HepG2 (cell line): ENCODE measurements around the gene TPCN2. TPM values are rescaled to one million over a fixed set of nuclear protein-coding genes. Genes with fewer than 3 reads are reported as not detected.

Experiments
- ATAC-seq: fragments of 200-7000 bp; cut with Tn5 transposase; 3 replicates; pipeline ENCODE4 v1.9.1; 2020; ENCODE audit warnings: mild to moderate bottlenecking, moderate library complexity
- BruUV-seq: library from RNA; stranded (reverse); fragments of 400-500 nt; replicated peaks from 2 replicates; lab custom pipeline; 2021; lab: Mats Ljungman, UMichigan
- CTCF ChIA-PET: fragments of 300-600 bp; formaldehyde crosslinking; extraction: SDS; loops from one replicate; lab custom pipeline; 2021; ENCODE audit warnings: low total read pairs, inconsistent platforms, low intra/inter-chr PET ratio; lab: Yijun Ruan, JAX
- POLR2A ChIA-PET: fragments of 350-600 bp; sonication (Branson Sonifier 250); formaldehyde crosslinking; loops from one replicate; lab custom pipeline; 2020; ENCODE audit warnings: antibody characterized with exemption, inconsistent platforms; lab: Yijun Ruan, JAX
- DNase-seq: peaks from one replicate; pipeline ENCODE4 v3.0.0-alpha.2; 2015; ENCODE audit warnings: low spot score
- FAIRE-seq: peaks from 3 replicates; lab custom pipeline; 2011; peaks lifted over from hg19 to GRCh38; lab: Jason Lieb, UNC
- H2AFZ ChIP-seq: one replicate; pipeline ENCODE4 v1.6.1; 2011; ENCODE audit warnings: low read length, inconsistent platforms
- H3K27ac ChIP-seq: fragments of 300-600 bp; 3 replicates; pipeline ENCODE4 v1.8.0; 2011; ENCODE audit warnings: mixed run types, mild to moderate bottlenecking, mixed read lengths, low read length, inconsistent platforms; ENCODE audit not compliant: insufficient read depth; ENCODE audit errors: extremely low read length
- H3K27me3 ChIP-seq, 2 experiments: fragments of 200-600 bp in 1 of 2; 2 replicates in 1 of 2; 3 replicates in 1 of 2; pipeline versions ENCODE4 v1.6.0 to v1.8.0; 2011; ENCODE audit warnings: low read length in 2 of 2, mild to moderate bottlenecking in 2 of 2, moderate library complexity in 2 of 2, inconsistent platforms in 1 of 2; ENCODE audit not compliant: insufficient read depth in 2 of 2, control insufficient read depth in 1 of 2
- H3K36me3 ChIP-seq, 2 experiments: fragments of 200-600 bp in 1 of 2; replicated peaks in 1 of 2; 2 replicates in 1 of 2; 3 replicates in 1 of 2; pipeline versions ENCODE4 v1.5.1 to v1.8.0; 2011; ENCODE audit warnings: low read length in 2 of 2, inconsistent platforms in 1 of 2; ENCODE audit not compliant: insufficient read depth in 2 of 2, control insufficient read depth in 1 of 2
- H3K4me1 ChIP-seq: 2 replicates; pipeline ENCODE4 v1.5.1; 2012; ENCODE audit warnings: low read length, inconsistent platforms; ENCODE audit not compliant: insufficient read depth
- H3K4me2 ChIP-seq: 2 replicates; pipeline ENCODE4 v1.6.0; 2011; ENCODE audit warnings: low read depth, low read length, inconsistent platforms
- H3K4me3 ChIP-seq, 3 experiments: fragments of 200-600 bp in 1 of 3; sonication (generic), shearing (Covaris generic) in 1 of 3; replicated peaks in 1 of 3; 2 replicates each; pipeline ENCODE4 v1.5.1; 2011 to 2016; ENCODE audit warnings: low read length in 3 of 3, inconsistent platforms in 2 of 3, low read depth in 2 of 3, mild to moderate bottlenecking in 2 of 3, control low read depth in 1 of 3, mixed read lengths in 1 of 3; ENCODE audit not compliant: insufficient read depth in 1 of 3
- H3K79me2 ChIP-seq: one replicate; pipeline ENCODE4 v1.6.1; 2011; ENCODE audit warnings: low read length, inconsistent platforms; ENCODE audit not compliant: insufficient read depth
- H3K9ac ChIP-seq: 2 replicates; pipeline ENCODE4 v1.6.0; 2011; ENCODE audit warnings: mild to moderate bottlenecking, low read depth, low read length, inconsistent platforms; ENCODE audit not compliant: insufficient read depth
- H3K9me3 ChIP-seq: 2 replicates; pipeline ENCODE4 v1.5.1; 2012; ENCODE audit warnings: mild to moderate bottlenecking, low read length
- H4K20me1 ChIP-seq: 2 replicates; pipeline ENCODE4 v1.6.0; 2011; ENCODE audit warnings: inconsistent platforms, mild to moderate bottlenecking, low read length, moderate library complexity; ENCODE audit not compliant: insufficient read depth
- FOXC1 ChIP-seq: sonication (generic); formaldehyde crosslinking; IDR thresholded peaks from 2 replicates; pipeline ENCODE4 v1.8.0; 2022; ENCODE audit warnings: mild to moderate bottlenecking, missing genetic modification reagents, borderline replicate concordance
- HMGA1 ChIP-seq: sonication (generic); formaldehyde crosslinking; conservative IDR thresholded peaks from 2 replicates; pipeline ENCODE4 v1.4.0; 2020; ENCODE audit warnings: missing genetic modification reagents
- KMT2B ChIP-seq: IDR thresholded peaks from 2 replicates; pipeline ENCODE4 v1.6.1; 2016; ENCODE audit warnings: missing genetic modification reagents, missing compliant biosample characterization
- MNT ChIP-seq: fragments of 450-650 bp; IDR thresholded peaks from 2 replicates; pipeline ENCODE4 v1.6.1; 2016
- RFX3 ChIP-seq: IDR thresholded peaks from 2 replicates; pipeline ENCODE4 v1.6.1; 2016; ENCODE audit warnings: missing biosample characterization, missing genetic modification reagents
- SALL2 ChIP-seq: sonication (generic); formaldehyde crosslinking; IDR thresholded peaks from 2 replicates; pipeline ENCODE4 v1.8.1; 2023; ENCODE audit warnings: mild to moderate bottlenecking, missing genetic modification reagents, inconsistent platforms
- SKIL ChIP-seq: sonication (generic); formaldehyde crosslinking; IDR thresholded peaks from 2 replicates; pipeline ENCODE4 v1.8.0; 2022; ENCODE audit warnings: missing genetic modification reagents, mild to moderate bottlenecking, moderate library complexity, borderline replicate concordance
- SP4 ChIP-seq: sonication (generic); formaldehyde crosslinking; IDR thresholded peaks from 2 replicates; pipeline ENCODE4 v1.8.1; 2023; ENCODE audit warnings: mild to moderate bottlenecking, missing genetic modification reagents
- ZBTB20 ChIP-seq: sonication (generic); formaldehyde crosslinking; IDR thresholded peaks from 2 replicates; pipeline ENCODE4 v1.8.1; 2023; ENCODE audit warnings: missing genetic modification reagents, low read depth, mild to moderate bottlenecking, borderline replicate concordance
- ZBTB37 ChIP-seq: sonication (generic); formaldehyde crosslinking; IDR thresholded peaks from 2 replicates; pipeline ENCODE4 v1.4.0; 2020; ENCODE audit warnings: mild to moderate bottlenecking, missing genetic modification reagents
- WGBS: methylation state at CpG from one replicate; pipeline ENCODE4 v1.1.6; 2017; ENCODE audit warnings: low lambda C conversion rate; 5-methylcytosine and 5-hydroxymethylcytosine counted together
- in situ Hi-C: cut with HindIII; loops from 2 replicates; pipeline ENCODE4 v1.10.0; 2017; ENCODE audit warnings: low pct_unique_long_range_greater_than_20kb; ENCODE audit not compliant: extremely low pct_ligation_motif_present
- intact Hi-C: fragments of 100-400 bp; cut with micrococcal nuclease; formaldehyde crosslinking; loops from one replicate; pipeline ENCODE4 v1.10.0; 2022; ENCODE audit not compliant: unreplicated experiment
- polyA plus RNA-seq, 8 experiments: library from polyadenylated mRNA; depleted of rRNA in 3 of 8; stranded (reverse) in 7 of 8; unstranded in 1 of 8; fragments of >200 nt; fragmentation: Illumina TruSeq in 4 of 8; extraction: Trizol in 4 of 8; gene quantifications; 2 replicates each; pipeline versions ENCODE4 v1.2.1 to v1.2.3, GENCODE V29; 2011 to 2016; ENCODE audit warnings: low read depth in 4 of 8, missing spikeins in 1 of 8, mixed read lengths in 1 of 8; ENCODE audit not compliant: insufficient read depth in 1 of 8
- total RNA-seq, 5 experiments: library from RNA; depleted of rRNA; stranded (reverse); fragments of >200 nt; fragmentation: Illumina TruSeq; extraction: Trizol; gene quantifications; 2 replicates each; pipeline ENCODE4 v1.2.3, GENCODE V29; 2016; ENCODE audit warnings: low read depth in 1 of 5

The TPCN2 gene
- total and polyA plus RNA-seq, 2 of the 13 experiments (the other 11 are each of a cell fraction or from before 2014, with no cell fraction given): 5.6 to 5.9 TPM

- ChIA-PET CTCF (no interaction called here), POLR2A (no interaction called here)
- intact Hi-C loops: no loop called here
- TF ChIP-seq MNT (peak; percentile 78), ZBTB37 (CRISPR knock-in tag) (no peak)
- H3K27ac ChIP-seq: no peak overlapping the region
- H3K4me3 ChIP-seq: no peak overlapping the region
- ATAC-seq (no peak), FAIRE-seq (no peak), DNase-seq (no peak)
- no TSS peak for BruUV-seq
- no peaks in the 10 kb centered on the region for H3K79me2 ChIP-seq
- no peaks in the 10 kb centered on the region for H3K9me3 ChIP-seq
- peaks cover 21% of the 10 kb centered on the region for H3K4me1 ChIP-seq
- 83% methylated on average over 1 of the region's 1 CpG for WGBS
- H4K20me1 ChIP-seq: no peaks in the 10 kb centered on the region; the same call in 1 of the 2 replicates
- no peaks in the 10 kb centered on the region for H3K27me3 ChIP-seq
- no peak overlapping the region for H2AFZ ChIP-seq
- no peaks in the 10 kb centered on the region for H3K36me3 ChIP-seq
- in situ Hi-C loops: loop anchor here (10.0 kb wide), 1 partner anchor 167 kb away; the partner anchor contains the start of gene MYEOV
- no peak overlapping the region for H3K9ac ChIP-seq
- no peak overlapping the region for H3K4me2 ChIP-seq
Observed at GRCh38 chr11:69127884-69128283, 79.2 kb downstream of the TPCN2 start.

GRCh38 chr11:69129053-69129452 lies 80.3 kb downstream of the TPCN2 start:
- ATAC-seq: no peak
- POLR2A ChIA-PET: no interaction called here
- intact Hi-C loops: no loop called here
- Histone ChIP-seq H3K27me3 (0 out of 5 replicates have a peak, but pooled peaks cover 0 to 2% of the 10 kb centered on the region in 2 experiments), H3K4me3 (no peak overlapping the region), H3K4me1 (peaks cover 9% of the 10 kb centered on the region), H3K4me2 (no peak overlapping the region), H3K9me3 (peaks cover 5% of the 10 kb centered on the region; the same call in 1 of the 2 replicates), H3K36me3 (no peaks in the 10 kb centered on the region), H4K20me1 (no peaks in the 10 kb centered on the region), H3K79me2 (no peaks in the 10 kb centered on the region), H3K9ac (no peak overlapping the region), H3K27ac (no peak overlapping the region), H2AFZ (no peak overlapping the region)
- FAIRE-seq: no peak
- 47% methylated on average over 2 of the region's 2 CpGs for WGBS
- in situ Hi-C loops: loop anchor here (10.0 kb wide), 1 partner anchor 166 kb away; the partner anchor contains the start of gene MYEOV
- no TSS peak for BruUV-seq
- DNase-seq: no peak
- CTCF ChIA-PET: interaction anchor here (0.7 kb wide), 1 partner anchor 82 kb away, joined by 3 read pairs; no protein-coding TSS in a partner anchor
- TF ChIP-seq HMGA1 (CRISPR knock-in tag) (no peak), FOXC1 (CRISPR knock-in tag) (no peak), SKIL (CRISPR knock-in tag) (no peak), SALL2 (no peak), ZBTB20 (CRISPR knock-in tag) (no peak), KMT2B (CRISPR knock-in tag) (no peak), SP4 (CRISPR knock-in tag) (no peak), RFX3 (CRISPR knock-in tag) (no peak)
